Liver (tissue), 9 donors: Measurements from ENCODE around the gene CDH24. TPM values are rescaled to one million over a fixed set of nuclear protein-coding genes. Genes with fewer than 3 reads are reported as not detected.

Experiments
- DNase-seq: peaks from one replicate; pipeline ENCODE4 v3.0.0-alpha.2; 2017; ENCODE audit warnings: low spot score
- H3K27ac ChIP-seq, 2 donors: one replicate each; pipeline ENCODE4 v1.7.0; 2013; ENCODE audit warnings: inconsistent platforms in 2 of 2, low read length in 2 of 2, control low read depth in 1 of 2, low read depth in 1 of 2, mild to moderate bottlenecking in 1 of 2
- H3K27me3 ChIP-seq, 4 donors: one replicate each; pipeline versions ENCODE4 v1.6.1 to v1.7.0; 2013; ENCODE audit warnings: low read length in 3 of 4, inconsistent platforms in 1 of 4, mild to moderate bottlenecking in 1 of 4, moderate library complexity in 1 of 4; ENCODE audit not compliant: control insufficient read depth in 4 of 4, insufficient read depth in 4 of 4
- H3K36me3 ChIP-seq, 4 donors: one replicate each; pipeline versions ENCODE4 v1.6.1 to v1.7.0; 2013; ENCODE audit warnings: low read length in 3 of 4, mild to moderate bottlenecking in 3 of 4, low read depth in 1 of 4, moderate library complexity in 1 of 4; ENCODE audit not compliant: control insufficient read depth in 4 of 4, insufficient read depth in 3 of 4
- H3K4me1 ChIP-seq, 4 donors: one replicate each; pipeline versions ENCODE4 v1.6.1 to v1.7.0; 2013; ENCODE audit warnings: low read length in 3 of 4, mild to moderate bottlenecking in 3 of 4, moderate library complexity in 1 of 4; ENCODE audit not compliant: control insufficient read depth in 4 of 4, insufficient read depth in 4 of 4
- H3K4me3 ChIP-seq, 3 donors: one replicate each; pipeline versions ENCODE4 v1.6.1 to v1.7.0; 2013; ENCODE audit warnings: low read length in 3 of 3, control low read depth in 1 of 3, low read depth in 1 of 3, mild to moderate bottlenecking in 1 of 3
- H3K9ac ChIP-seq, 2 donors: one replicate each; pipeline ENCODE4 v1.7.0; 2013; ENCODE audit warnings: low read length in 2 of 2, mild to moderate bottlenecking in 2 of 2, moderate library complexity in 2 of 2, control low read depth in 1 of 2, low read depth in 1 of 2
- H3K9me3 ChIP-seq, 4 donors: one replicate each; pipeline versions ENCODE4 v1.6.1 to v1.7.0; 2013; ENCODE audit warnings: low read length in 3 of 4; ENCODE audit not compliant: control insufficient read depth in 4 of 4
- ATF3 ChIP-seq: IDR thresholded peaks from 2 replicates; pipeline ENCODE4 v1.6.1; 2016; ENCODE audit warnings: antibody characterized with exemption
- CTCF ChIP-seq: fragments of 150-350 bp; IDR thresholded peaks from 2 replicates; pipeline ENCODE4 v1.5.1; 2017; ENCODE audit warnings: improper control_type of control experiment, low read depth, low read length; ENCODE audit not compliant: missing input control
- EGR1 ChIP-seq, 2 donors: IDR thresholded peaks; 2 replicates each; pipeline ENCODE4 v1.6.1; 2016 to 2018; ENCODE audit warnings: antibody characterized with exemption in 2 of 2, low read depth in 2 of 2
- FOXA1 ChIP-seq: IDR thresholded peaks from 2 replicates; pipeline ENCODE4 v1.6.1; 2016; ENCODE audit warnings: antibody characterized with exemption
- GABPA ChIP-seq, 2 donors: IDR thresholded peaks in 1 of 2; conservative IDR thresholded peaks in 1 of 2; 2 replicates each; pipeline ENCODE4 v1.6.1; 2016; ENCODE audit warnings: antibody characterized with exemption in 2 of 2, mild to moderate bottlenecking in 1 of 2, moderate library complexity in 1 of 2
- HNF4A ChIP-seq, 2 donors: conservative IDR thresholded peaks; 2 replicates each; pipeline ENCODE4 v1.6.1; 2016; ENCODE audit warnings: antibody characterized with exemption in 2 of 2, mild to moderate bottlenecking in 2 of 2
- HNF4G ChIP-seq: IDR thresholded peaks from 2 replicates; pipeline ENCODE4 v1.6.1; 2016; ENCODE audit warnings: antibody characterized with exemption
- JUND ChIP-seq, 2 donors: IDR thresholded peaks; 2 replicates each; pipeline ENCODE4 v1.6.1; 2016; ENCODE audit warnings: antibody characterized with exemption in 2 of 2
- MAX ChIP-seq: IDR thresholded peaks from 2 replicates; pipeline ENCODE4 v1.6.1; 2016; ENCODE audit warnings: antibody characterized with exemption
- NR2F2 ChIP-seq: IDR thresholded peaks from 2 replicates; pipeline ENCODE4 v1.6.1; 2016; ENCODE audit warnings: antibody characterized with exemption
- RAD21 ChIP-seq, 2 donors: IDR thresholded peaks; 2 replicates each; pipeline ENCODE4 v1.6.1; 2016; ENCODE audit warnings: antibody characterized with exemption in 2 of 2, mild to moderate bottlenecking in 2 of 2
- REST ChIP-seq: IDR thresholded peaks from 2 replicates; pipeline ENCODE4 v1.6.1; 2016; ENCODE audit warnings: antibody characterized with exemption, mild to moderate bottlenecking
- RXRA ChIP-seq, 2 donors: IDR thresholded peaks; 2 replicates each; pipeline ENCODE4 v1.6.1; 2017 to 2018; ENCODE audit warnings: antibody characterized with exemption in 2 of 2, mild to moderate bottlenecking in 1 of 2
- SP1 ChIP-seq: IDR thresholded peaks from 2 replicates; pipeline ENCODE4 v1.6.1; 2018; ENCODE audit warnings: antibody characterized with exemption, mild to moderate bottlenecking
- TAF1 ChIP-seq: conservative IDR thresholded peaks from 2 replicates; pipeline ENCODE4 v1.6.1; 2016; ENCODE audit warnings: antibody characterized with exemption, mild to moderate bottlenecking
- YY1 ChIP-seq: IDR thresholded peaks from 2 replicates; pipeline ENCODE4 v1.6.1; 2016; ENCODE audit warnings: antibody characterized with exemption, mild to moderate bottlenecking
- ZBTB33 ChIP-seq: IDR thresholded peaks from 2 replicates; pipeline ENCODE4 v1.6.1; 2016; ENCODE audit warnings: antibody characterized with exemption
- WGBS: extraction: QIAGEN DNeasy Blood & Tissue Kit; methylation state at CpG from one replicate; pipeline ENCODE4 v1.1.7; 2013; 5-methylcytosine and 5-hydroxymethylcytosine counted together
- polyA plus RNA-seq, 2 donors: library from polyadenylated mRNA; stranded (reverse) in 1 of 2; unstranded in 1 of 2; fragments of 200-250 nt in 1 of 2; fragments of >200 nt in 1 of 2; fragmentation: Nextera tagmentation in 1 of 2; extraction: Ambion mirVana in 1 of 2; gene quantifications; one replicate each; pipeline versions ENCODE4 v1.2.1 to v1.2.3, GENCODE V29; 2013 to 2015
- total RNA-seq, 2 donors: library from RNA; depleted of rRNA; stranded (reverse); fragments of >200 nt; gene quantifications; one replicate each; pipeline ENCODE4 v1.2.3, GENCODE V29; 2014
- donor health status: healthy.
- donor health status: healthy.
- donor health status: healthy.
- donor health status: healthy.
- donor health status: healthy.

CDH24 gene
- total and polyA plus RNA-seq, 4 donors: 0.23 to 0.50 (median 0.38) TPM; not detected in 1

GRCh38 chr14:23066855-23067744 lies 9.8 kb upstream of the CDH24 start:
- TF ChIP-seq FOXA1 (no peak), TAF1 (no peak), CTCF (no peak), REST (no peak), GABPA (IDR thresholded peaks at IDR 0.05 in 1 of 2, conservative IDR thresholded peaks at IDR 0.05 in 1 of 2) (no peak), RAD21 (IDR thresholded peaks at IDR 0.05) (no peak), SP1 (no peak), EGR1 (IDR thresholded peaks at IDR 0.05; ENCODE audit: low read depth in 2 of 2) (no peak), NR2F2 (no peak)
- Histone ChIP-seq H3K9ac (no peak overlapping the region), H3K9me3 (no peaks in the 10 kb centered on the region), H3K4me1 (peaks cover 2 to 25% (median 15%) of the 10 kb centered on the region in 4 donors), H3K27me3 (no peaks in the 10 kb centered on the region), H3K27ac (no peak overlapping the region), H3K36me3 (peaks cover 14 to 53% (median 44%) of the 10 kb centered on the region in 4 donors), H3K4me3 (no peak overlapping the region)
- 92% methylated on average over 23 of the region's 23 CpGs for WGBS
- DNase-seq: no peak

- DNase-seq: no peak
- Histone ChIP-seq H3K27me3 (no peaks in the 10 kb centered on the region), H3K27ac (no peak overlapping the region), H3K36me3 (peaks cover 14 to 55% (median 46%) of the 10 kb centered on the region in 4 donors), H3K9me3 (no peaks in the 10 kb centered on the region), H3K4me3 (no peak overlapping the region), H3K4me1 (peaks cover 0 to 20% (median 9%) of the 10 kb centered on the region in 4 donors), H3K9ac (no peak overlapping the region)
- WGBS: 90% methylated on average over 3 of the region's 3 CpGs
- no peak for TF ChIP-seq CTCF
- TF ChIP-seq HNF4G: no peak
- no peak for TF ChIP-seq RXRA (IDR thresholded peaks at IDR 0.05)
- no peak for TF ChIP-seq SP1
- no peak for TF ChIP-seq REST
- no peak for TF ChIP-seq TAF1
- no peak for TF ChIP-seq RAD21 (IDR thresholded peaks at IDR 0.05)
- TF ChIP-seq EGR1 (IDR thresholded peaks at IDR 0.05; ENCODE audit: low read depth in 2 of 2): no peak
- TF ChIP-seq YY1: no peak
- TF ChIP-seq JUND (IDR thresholded peaks at IDR 0.05): no peak
- no peak for TF ChIP-seq MAX
- TF ChIP-seq HNF4A (conservative IDR thresholded peaks at IDR 0.05): no peak
- no peak for TF ChIP-seq ZBTB33
- no peak for TF ChIP-seq ATF3
Observed at GRCh38 chr14:23066368-23066767, 9.0 kb upstream of the CDH24 start.
